Upper lobe of right lung (tissue), 1 donor: ENCODE data around the gene LAMTOR5. TPM values are rescaled to one million over a fixed set of nuclear protein-coding genes. Genes with fewer than 3 reads are reported as not detected.
"Not testable (repeated sequence)": the region's sequence is repeated elsewhere in the genome, so short reads cannot be mapped to it uniquely, and the experiment has no call there.

Experiments
- ATAC-seq: fragments of 200-7000 bp; cut with Tn5 transposase; one replicate; pipeline ENCODE4 v1.9.1; 2020; ENCODE audit warnings: mild to moderate bottlenecking, moderate library complexity
- DNase-seq: peaks from one replicate; pipeline ENCODE4 v3.0.0-alpha.2; 2020
- H3K27ac ChIP-seq: fragments of 200-600 bp; one replicate; pipeline ENCODE4 v1.8.0; 2022
- H3K27me3 ChIP-seq: fragments of 200-600 bp; one replicate; pipeline ENCODE4 v1.8.0; 2022; ENCODE audit warnings: mild to moderate bottlenecking
- H3K36me3 ChIP-seq: fragments of 200-600 bp; one replicate; pipeline ENCODE4 v1.8.0; 2022
- H3K4me1 ChIP-seq: fragments of 200-600 bp; one replicate; pipeline ENCODE4 v1.8.0; 2022
- H3K4me3 ChIP-seq: fragments of 200-600 bp; one replicate; pipeline ENCODE4 v1.8.0; 2022; ENCODE audit warnings: mild to moderate bottlenecking
- H3K9me3 ChIP-seq: fragments of 200-600 bp; one replicate; pipeline ENCODE4 v1.8.0; 2022
- intact Hi-C: fragments of 100-400 bp; cut with DNase I; formaldehyde crosslinking; loops from one replicate; pipeline ENCODE4 v1.11.0; 2022
- total RNA-seq: library from RNA; stranded (reverse); fragmentation: NEBNext Ultra II Directional; extraction: Animal tissue kit (Norgen Biotek cat#: 25700); gene quantifications from one replicate; pipeline ENCODE4 v1.2.1, GENCODE V29; 2021
- TF ChIP-seq, protein P1 (sequence below): fragments of 200-600 bp; IDR thresholded peaks from one replicate; pipeline ENCODE4 v1.8.0; 2022; ENCODE audit warnings: antibody characterized with exemption
- donor health status: DM: no; HTN: yes; CAD: no; lungs with severe emphysema.

LAMTOR5 gene
- total RNA-seq, 1 donor from 2014 or later = 110 TPM

DNA sequence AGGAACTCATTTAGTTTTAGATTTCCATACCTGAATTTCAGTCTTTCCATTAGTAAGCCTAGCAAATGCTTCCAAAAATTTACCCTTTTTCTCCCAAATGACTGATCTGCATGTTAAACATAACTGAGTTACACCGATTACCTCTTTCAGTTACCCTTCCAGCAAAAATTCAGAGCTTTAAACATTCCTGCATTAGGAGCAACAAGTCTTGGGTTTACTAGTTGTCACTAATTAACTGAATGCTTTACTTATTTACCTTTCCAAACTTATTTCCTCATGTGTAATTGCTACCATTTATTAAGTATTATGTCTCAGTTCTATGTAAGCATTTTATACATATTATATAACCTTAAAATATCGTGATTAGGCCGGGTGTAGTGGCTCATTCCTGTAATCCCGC, 3.1 kb downstream of the LAMTOR5 start:
- H3K36me3 ChIP-seq = peaks cover 65% of the 10 kb centered on the region
- H3K9me3 ChIP-seq = no peaks in the 10 kb centered on the region
- H3K27ac ChIP-seq = no peak overlapping the region
- no peaks in the 10 kb centered on the region for H3K27me3 ChIP-seq
- DNase-seq = no peak
- TF ChIP-seq, protein P1, sequence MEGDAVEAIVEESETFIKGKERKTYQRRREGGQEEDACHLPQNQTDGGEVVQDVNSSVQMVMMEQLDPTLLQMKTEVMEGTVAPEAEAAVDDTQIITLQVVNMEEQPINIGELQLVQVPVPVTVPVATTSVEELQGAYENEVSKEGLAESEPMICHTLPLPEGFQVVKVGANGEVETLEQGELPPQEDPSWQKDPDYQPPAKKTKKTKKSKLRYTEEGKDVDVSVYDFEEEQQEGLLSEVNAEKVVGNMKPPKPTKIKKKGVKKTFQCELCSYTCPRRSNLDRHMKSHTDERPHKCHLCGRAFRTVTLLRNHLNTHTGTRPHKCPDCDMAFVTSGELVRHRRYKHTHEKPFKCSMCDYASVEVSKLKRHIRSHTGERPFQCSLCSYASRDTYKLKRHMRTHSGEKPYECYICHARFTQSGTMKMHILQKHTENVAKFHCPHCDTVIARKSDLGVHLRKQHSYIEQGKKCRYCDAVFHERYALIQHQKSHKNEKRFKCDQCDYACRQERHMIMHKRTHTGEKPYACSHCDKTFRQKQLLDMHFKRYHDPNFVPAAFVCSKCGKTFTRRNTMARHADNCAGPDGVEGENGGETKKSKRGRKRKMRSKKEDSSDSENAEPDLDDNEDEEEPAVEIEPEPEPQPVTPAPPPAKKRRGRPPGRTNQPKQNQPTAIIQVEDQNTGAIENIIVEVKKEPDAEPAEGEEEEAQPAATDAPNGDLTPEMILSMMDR = no peak
- H3K4me3 ChIP-seq = no peak overlapping the region
- ATAC-seq = no peak
- intact Hi-C loops = no loop called here
- H3K4me1 ChIP-seq = peaks cover 11% of the 10 kb centered on the region

DNA sequence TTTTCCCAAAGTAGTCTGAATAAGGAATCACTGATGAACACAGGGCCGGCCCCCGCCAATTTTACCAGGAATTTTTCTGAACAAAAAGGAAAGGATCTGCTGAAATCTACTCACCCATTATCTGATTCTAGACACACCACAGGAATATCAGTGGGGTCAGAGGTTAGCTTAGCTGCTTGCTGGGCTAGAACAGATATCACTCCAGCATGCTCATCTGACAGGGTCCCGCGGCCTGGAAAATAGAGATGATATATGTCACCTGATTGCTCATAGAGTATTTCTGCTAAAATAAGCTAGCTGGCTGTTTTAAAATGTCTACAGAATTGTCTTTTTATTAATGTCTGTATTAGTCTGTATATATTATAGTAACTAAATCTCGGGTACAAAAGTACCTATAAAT, 3.7 kb downstream of the LAMTOR5 start:
- ATAC-seq = no peak
- Histone ChIP-seq H3K9me3 (no peaks in the 10 kb centered on the region), H3K4me3 (no peak overlapping the region), H3K27ac (no peak overlapping the region), H3K27me3 (no peaks in the 10 kb centered on the region), H3K36me3 (peaks cover 71% of the 10 kb centered on the region), H3K4me1 (peaks cover 11% of the 10 kb centered on the region)
- TF ChIP-seq, protein P1 = no peak
- intact Hi-C loops = no loop called here
- DNase-seq = no peak

DNA sequence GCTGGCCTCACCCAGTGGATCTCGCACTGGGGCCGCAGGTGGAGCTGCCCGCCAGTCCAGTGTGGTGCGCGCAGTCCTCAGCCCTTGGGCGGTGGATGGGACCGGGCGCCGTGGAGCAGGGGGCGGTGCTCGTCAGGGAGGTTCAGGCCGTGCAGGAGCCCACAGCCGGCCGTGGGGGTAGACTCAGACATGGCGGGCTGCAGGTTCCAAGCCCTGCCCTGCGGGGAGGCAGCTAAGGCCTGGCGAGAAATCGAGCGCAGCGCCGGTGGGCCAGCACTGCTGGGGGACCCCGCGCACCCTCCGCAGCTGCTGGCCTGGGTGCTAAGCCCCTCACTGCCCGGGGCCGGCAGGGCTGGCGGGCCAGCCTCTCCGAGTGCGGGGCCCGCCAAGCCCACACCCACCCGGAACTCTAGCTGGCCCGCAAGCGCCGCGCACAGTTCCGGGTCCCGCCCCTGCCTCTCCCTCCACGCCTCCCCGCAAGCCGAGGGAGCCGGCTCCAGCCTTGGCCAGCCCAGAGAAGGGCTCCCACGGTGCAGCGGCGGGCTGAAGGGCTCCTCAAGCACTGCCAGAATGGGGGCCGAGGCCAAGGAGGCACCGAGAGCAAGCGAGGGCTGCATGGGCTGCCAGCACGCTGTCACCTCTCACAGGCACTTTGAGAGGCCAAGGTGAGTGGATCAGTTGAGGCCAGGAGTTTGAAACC, 11.1 kb downstream of the LAMTOR5 start:
- ATAC-seq, DNase-seq, H3K4me3 ChIP-seq, H3K27ac ChIP-seq, H3K4me1 ChIP-seq, H3K27me3 ChIP-seq, intact Hi-C loops, H3K9me3 ChIP-seq: not testable (repeated sequence)
- H3K36me3 ChIP-seq = peaks cover 34% of the 10 kb centered on the region

DNA sequence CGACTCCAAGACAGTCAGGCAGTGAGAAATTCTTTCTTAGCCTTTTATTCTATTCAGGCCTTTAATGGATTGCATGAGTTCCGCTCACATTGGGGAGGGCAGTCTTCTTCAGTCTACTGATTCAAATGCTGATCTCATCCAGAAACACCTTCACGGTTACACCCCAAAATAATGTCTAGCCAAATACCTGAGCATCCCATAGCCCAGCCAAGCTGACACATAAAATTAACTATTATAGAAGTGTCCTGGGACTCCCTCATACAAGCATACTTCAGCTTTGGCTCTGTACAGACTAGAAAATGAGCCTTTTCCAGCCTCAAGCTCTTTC, 13.0 kb downstream of the LAMTOR5 start:
- no peaks in the 10 kb centered on the region for H3K4me1 ChIP-seq
- no peaks in the 10 kb centered on the region for H3K27me3 ChIP-seq
- intact Hi-C loops = no loop called here
- peaks cover 14% of the 10 kb centered on the region for H3K36me3 ChIP-seq
- H3K27ac ChIP-seq = no peak overlapping the region
- DNase-seq (no peak), ATAC-seq (no peak)
- TF ChIP-seq, protein P1 = no peak
- no peak overlapping the region for H3K4me3 ChIP-seq
- no peaks in the 10 kb centered on the region for H3K9me3 ChIP-seq

DNA sequence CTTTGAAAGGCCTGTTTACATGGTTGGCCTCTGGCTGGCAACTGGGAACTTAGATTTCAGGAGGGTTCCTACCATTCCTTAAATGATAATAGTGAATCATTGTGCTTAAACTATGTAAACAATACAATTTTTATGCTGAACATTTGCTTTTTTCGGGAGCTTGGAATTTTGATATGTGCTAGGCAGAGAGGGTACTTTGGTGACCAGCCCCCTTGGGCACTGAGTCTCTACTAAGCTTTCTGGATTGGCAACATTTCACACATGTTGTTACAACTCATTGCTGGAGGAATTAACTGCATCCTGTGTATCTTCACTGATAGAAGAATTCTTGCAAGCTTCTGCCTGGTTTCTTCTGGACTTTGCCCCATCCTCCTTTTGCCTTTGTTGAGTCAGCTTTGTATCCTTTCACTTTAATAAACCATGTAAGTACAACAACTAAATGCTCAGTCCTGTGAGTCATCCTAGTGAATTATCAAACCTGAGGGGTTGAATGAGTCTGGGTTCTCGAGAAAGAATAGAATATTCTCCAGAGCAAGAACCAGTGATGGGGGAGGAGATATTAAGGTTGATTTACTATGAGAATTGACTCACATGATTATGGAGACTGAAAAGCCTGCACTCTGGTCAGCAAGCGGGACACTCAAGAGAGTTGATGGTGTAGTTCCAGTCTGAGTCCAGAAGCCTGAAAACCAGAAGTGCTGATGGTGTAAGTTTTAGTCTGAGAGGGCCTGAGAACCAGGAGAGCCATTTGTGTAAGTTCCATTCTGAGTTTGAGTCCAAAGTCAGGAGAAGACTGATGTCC, 13.6 kb downstream of the LAMTOR5 start:
- intact Hi-C loops = no loop called here
- H3K36me3 ChIP-seq = peaks cover 9% of the 10 kb centered on the region
- H3K27ac ChIP-seq = no peak overlapping the region
- no peaks in the 10 kb centered on the region for H3K9me3 ChIP-seq
- no peaks in the 10 kb centered on the region for H3K4me1 ChIP-seq
- no peaks in the 10 kb centered on the region for H3K27me3 ChIP-seq
- DNase-seq (no peak), ATAC-seq (no peak)
- TF ChIP-seq, protein P1 = no peak
- H3K4me3 ChIP-seq = no peak overlapping the region

DNA sequence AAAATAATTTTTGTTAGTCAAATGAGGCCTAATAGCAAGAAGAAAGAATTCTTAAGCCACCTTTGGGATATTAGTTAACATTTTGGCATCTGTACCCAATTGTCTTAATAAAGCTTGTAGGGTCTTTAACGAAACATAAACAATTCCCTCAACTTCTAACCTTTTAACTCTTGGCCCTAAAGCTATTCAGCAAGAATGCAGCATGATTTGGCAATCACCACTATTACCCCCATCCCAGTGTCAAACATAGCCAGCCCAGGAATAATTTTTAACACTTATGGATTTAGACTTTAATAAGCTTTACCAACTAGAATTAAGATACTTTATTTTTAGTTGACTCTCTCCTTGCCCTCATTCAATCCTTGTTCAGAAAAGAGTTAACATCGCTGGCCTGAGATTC, 14.2 kb downstream of the LAMTOR5 start:
- no peak for ATAC-seq
- TF ChIP-seq, protein P1 = no peak
- no peaks in the 10 kb centered on the region for H3K9me3 ChIP-seq
- no peaks in the 10 kb centered on the region for H3K27me3 ChIP-seq
- no peaks in the 10 kb centered on the region for H3K4me1 ChIP-seq
- no peak for DNase-seq
- intact Hi-C loops = no loop called here
- no peak overlapping the region for H3K27ac ChIP-seq
- H3K4me3 ChIP-seq = no peak overlapping the region
- H3K36me3 ChIP-seq = peaks cover 3% of the 10 kb centered on the region
